IPS-18c (cell line): ENCODE results near the gene KIAA1614.

Experiments
- H3K4me3 ChIP-seq: 2 replicates; pipeline ENCODE4 v1.7.0; 2013; ENCODE audit warnings: low read depth, mild to moderate bottlenecking, low read length, moderate library complexity; ENCODE audit not compliant: insufficient read depth
- H3K9me3 ChIP-seq: one replicate; pipeline ENCODE4 v1.6.1; 2013; ENCODE audit warnings: mild to moderate bottlenecking, low read length, moderate library complexity; ENCODE audit not compliant: control insufficient read depth, insufficient read depth

The KIAA1614 gene

DNA sequence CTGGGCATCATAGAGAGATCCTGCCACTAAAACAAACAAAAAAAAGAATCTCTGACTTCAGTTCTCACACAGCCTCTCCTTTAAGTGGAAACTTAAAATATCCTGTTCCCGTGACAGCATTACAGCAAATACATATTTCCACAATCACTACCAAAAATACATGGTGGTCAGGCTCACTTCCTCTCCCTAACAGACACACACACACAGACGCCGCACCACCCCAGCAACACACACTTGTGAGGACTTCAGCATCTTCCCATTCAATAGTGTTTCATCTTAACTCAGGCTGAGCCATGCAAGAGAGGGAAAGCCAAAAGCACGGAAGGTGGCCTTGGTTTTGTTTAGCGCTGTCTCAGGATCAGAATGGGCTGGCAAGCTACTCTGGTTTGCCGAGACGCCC, 21.9 kb downstream of the KIAA1614 start:
- no peaks in the 10 kb centered on the region for H3K9me3 ChIP-seq
- no peak overlapping the region for H3K4me3 ChIP-seq

DNA sequence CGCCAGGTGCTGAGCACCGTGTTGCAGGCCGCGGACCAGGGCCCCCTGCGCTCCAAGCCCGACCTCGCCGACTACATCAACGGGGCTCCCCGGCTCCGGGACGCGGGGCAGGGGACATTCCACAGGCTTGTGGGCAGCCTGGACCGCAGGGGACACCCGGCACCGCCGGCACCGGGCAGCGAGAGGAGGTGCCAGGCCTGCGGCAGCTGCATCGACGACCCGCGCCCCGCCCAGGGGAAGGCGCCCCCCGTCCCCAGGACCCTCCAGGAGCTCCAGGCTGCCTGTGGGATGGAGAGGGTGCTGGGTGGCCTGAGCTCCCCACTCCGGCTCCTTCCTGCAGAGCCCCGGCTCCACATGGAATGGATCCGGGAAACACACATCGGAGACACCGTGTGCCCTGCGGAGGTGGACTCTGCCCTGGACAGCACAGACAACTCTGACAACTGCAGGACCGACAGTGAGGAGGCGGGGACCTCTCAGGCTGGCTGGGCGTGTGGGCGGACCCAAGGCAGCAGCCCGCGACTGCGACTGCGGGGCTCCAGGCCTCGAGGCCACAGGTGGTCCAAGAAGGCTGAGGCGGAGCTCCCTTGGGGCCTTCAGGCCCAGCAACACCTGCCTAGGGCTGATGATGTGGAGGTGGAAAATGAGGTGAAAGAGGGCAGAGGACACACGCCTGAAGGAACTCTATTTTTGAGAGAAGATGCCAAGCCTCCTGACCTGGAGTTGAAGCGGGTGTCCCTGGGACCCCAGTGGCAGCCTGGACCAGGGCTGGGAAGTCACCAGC, 22.8 kb downstream of the KIAA1614 start:
- Histone ChIP-seq H3K9me3 (no peaks in the 10 kb centered on the region), H3K4me3 (no peak overlapping the region)

DNA sequence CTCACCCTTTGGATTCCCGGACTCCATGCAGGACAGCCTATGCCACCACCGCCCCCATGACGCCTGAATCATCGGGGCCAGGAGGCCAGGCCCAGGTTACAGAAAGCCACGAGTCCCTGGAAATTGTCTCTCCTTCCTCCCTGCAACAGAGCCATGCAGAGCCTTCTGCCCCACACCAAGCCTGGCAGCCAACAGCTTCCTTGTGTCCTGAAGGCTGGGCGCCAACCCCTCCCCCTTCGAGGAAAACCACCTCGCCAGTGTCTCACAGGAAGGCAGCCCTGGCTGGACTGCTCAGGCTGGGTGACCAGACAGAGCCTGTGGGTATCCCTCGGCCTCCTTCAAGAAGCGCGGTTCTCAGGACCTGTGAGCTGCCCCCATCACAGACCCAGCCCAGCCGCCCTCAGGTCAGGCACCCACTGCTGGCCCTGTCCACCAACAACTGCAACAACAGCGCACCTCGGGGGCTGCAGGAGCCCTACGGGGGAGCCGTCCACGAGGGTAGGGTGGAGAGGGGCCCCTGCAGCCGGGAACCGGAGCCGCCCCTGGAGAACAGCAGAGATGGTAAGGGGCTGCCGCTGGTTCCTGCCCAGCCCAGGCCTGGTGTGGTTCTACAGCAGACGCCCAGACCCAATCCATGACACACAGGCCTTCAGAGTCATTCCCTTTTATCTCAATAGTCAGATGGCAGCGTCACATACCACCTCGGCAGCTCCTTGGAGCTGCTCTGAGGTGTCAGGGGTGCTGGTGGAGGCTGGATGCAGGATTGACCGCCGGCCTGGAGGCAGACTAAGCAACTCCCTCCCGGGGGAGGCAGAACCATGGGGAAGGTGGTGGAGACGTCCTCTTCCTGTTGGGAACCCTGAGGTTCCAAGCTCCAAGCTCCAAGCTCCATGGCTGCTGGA, 23.7 kb downstream of the KIAA1614 start:
- no peak overlapping the region for H3K4me3 ChIP-seq
- no peaks in the 10 kb centered on the region for H3K9me3 ChIP-seq

DNA sequence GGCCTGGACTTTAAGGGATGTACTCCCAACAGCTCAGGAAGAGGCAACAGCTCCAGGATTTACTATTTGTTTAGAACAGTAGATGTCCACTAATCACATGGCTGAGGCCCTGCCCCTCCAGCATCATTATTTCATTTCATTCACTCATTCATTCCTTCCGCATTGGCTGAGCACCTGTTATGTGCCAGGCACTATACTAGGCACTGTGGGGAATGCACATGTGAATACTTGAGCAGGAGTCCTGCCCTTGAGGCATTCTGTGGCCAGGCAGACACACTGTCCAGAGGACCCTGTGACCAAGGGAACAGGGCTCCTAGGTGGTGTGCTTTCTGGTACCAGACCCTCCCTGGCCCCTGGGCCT, 24.3 kb downstream of the KIAA1614 start:
- Histone ChIP-seq H3K4me3 (no peak overlapping the region), H3K9me3 (no peaks in the 10 kb centered on the region)

DNA sequence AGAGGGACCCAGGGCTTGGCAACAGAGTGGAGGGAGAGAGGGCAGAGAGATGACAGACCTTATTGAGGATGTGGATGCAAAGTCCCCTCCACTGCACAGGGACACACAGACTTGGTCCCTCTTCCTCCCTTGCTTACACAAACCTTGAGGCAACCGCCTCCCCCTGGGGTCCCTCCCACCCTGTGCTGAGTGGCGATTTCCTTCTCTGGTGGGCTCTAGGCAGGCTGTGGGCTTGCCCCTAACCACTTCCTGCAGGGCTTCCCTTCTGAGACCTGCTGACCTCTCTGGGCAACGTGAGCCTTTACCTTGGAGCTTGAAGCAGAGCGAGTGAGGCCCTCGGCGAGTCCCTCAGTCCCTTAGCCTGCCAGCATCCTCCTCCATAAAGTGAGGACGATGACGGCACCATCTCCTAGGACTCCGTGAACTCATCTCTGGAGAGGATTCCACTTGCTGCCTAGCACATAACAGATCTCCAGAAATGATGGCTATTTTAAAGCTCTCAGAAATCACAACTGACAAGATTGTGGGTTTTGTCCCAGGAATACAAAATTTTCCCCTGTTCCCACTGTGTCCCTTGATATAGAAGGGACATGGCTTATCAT, 25.0 kb downstream of the KIAA1614 start:
- no peaks in the 10 kb centered on the region for H3K9me3 ChIP-seq
- H3K4me3 ChIP-seq, result no peak overlapping the region

DNA sequence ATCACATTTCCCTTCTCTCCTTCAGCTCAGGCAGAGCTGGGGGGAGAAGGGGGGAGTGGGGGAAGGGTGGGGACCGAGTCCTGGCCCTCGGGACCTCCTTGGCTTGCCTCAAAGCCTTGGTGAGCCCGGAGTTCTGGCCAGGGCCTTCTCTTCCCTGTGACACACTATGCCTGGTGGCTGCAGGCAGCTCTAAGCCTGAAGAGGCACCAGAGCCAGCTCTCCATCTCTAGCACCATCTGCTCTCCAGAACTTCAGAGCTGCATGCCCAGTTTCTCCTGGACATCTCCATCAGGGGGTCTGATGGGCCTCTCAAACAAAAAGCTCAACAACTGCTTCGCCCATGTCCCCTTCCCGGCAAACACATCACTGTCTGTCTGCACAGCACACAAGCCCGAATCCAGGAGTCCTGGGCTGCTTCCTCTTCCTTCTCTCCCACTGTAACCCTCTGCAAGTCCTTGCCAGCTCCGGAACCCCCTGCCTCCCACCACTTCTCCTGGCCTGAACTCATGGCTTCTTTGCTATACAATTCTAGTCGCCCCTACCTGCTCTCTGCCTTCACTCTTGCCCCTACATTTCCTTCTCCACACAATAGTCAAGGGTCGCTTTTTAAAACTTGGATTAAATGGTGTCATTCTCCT, 26.5 kb downstream of the KIAA1614 start:
- H3K9me3 ChIP-seq, result no peaks in the 10 kb centered on the region

DNA sequence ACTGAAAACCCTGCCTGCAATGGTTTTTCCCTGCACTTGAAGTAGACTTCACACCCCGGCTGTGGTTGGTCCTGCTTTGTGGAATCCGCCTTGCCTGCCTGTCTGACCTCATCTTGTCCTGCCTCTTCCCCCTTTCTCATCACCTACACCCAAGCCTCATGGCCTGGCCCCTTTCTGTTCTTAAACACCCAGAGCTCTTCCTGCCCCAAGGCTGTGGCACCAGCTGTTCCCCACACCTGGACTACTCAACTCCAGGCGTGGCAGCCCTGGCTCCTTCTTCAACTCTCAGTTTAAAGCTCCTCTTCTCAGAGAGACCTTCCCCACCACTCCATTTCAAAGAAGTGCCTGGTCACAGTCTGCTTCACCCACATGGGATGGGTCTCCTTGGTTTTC, 27.0 kb downstream of the KIAA1614 start:
- Histone ChIP-seq H3K4me3 (no peak overlapping the region), H3K9me3 (no peaks in the 10 kb centered on the region)

More for the DNA sequence above, 26.5 kb downstream of the KIAA1614 start:
- H3K4me3 ChIP-seq, result no peak overlapping the region

DNA sequence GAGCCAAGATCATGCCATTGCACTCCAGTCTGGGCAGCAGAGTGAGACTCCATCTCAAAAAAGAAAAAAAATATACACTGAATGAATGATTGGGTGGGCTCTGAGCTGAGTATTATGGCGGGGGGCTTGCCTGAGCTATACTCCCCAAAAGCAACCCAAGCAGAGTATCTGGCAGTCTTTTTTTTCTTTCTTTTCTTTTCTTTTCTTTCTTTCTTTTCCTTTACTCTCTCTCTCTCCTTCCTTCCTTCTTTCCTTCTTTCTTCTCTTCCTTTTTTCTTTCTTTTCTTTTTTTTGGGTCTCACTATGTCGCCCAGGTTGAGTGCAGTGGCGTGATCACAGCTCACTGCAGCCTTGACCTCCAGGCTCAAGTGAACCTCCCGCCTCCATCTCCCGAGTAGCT, 27.7 kb downstream of the KIAA1614 start:
- H3K4me3 ChIP-seq, result no peak overlapping the region

DNA sequence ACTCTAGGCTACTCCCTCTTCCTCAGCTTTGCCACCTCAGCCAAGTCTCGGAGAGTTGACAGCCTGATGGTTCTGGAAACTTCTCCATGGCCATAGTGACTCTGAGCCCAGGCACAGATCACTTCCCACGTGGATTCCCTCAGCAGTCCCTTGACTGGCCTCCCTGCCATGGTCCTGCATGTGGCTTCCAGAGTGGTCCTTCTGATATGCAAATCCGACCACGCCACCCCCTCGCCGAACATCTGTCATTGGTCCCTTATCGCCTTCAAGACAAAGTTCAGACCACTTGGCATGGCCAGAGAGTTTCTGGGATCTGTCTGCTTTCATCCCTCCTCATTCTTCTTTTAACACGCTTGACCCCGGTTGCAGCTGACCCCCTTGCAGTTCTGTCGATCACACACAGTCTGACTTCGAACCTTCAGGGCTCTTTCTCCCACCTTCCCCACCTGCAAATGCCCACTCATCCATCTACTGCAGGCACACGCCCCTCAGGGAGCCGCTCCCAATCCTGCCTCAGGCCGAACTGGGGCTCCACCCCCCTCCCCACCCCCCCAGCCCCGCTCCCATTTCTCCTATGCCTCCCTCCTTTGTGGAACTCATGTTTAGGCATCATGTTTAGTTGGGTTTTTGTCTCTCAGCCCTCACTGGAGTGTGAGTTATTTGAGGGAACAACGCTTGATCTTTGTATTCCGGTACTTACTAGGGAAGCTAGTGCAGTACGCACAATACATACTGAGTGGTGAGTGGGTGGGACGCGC, 29.0 kb downstream of the KIAA1614 start:
- Histone ChIP-seq H3K9me3 (no peaks in the 10 kb centered on the region), H3K4me3 (no peak overlapping the region)

More for the DNA sequence above, 27.7 kb downstream of the KIAA1614 start:
- no peaks in the 10 kb centered on the region for H3K9me3 ChIP-seq

DNA sequence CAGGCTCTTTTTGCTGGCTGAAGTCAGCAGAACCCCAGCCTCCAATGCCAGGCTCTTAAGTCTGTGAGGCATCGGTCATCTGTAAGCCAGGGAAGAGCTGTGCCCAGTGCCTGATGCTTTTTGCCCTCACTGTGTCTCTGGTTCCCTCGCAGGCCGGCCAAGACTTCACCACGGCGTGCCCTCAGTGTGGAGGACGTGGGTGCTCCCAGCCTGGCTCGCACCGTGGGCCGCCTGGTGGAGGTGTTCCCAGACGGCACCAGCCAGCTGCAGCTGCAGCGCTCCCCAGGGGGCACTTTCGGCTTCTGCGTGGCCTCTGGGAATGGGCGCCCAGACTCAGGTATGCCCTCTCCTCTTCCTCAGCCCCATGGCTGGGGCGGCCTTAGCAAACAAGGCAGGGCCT, 32.5 kb downstream of the KIAA1614 start:
- no peak overlapping the region for H3K4me3 ChIP-seq
- H3K9me3 ChIP-seq, result no peaks in the 10 kb centered on the region

DNA sequence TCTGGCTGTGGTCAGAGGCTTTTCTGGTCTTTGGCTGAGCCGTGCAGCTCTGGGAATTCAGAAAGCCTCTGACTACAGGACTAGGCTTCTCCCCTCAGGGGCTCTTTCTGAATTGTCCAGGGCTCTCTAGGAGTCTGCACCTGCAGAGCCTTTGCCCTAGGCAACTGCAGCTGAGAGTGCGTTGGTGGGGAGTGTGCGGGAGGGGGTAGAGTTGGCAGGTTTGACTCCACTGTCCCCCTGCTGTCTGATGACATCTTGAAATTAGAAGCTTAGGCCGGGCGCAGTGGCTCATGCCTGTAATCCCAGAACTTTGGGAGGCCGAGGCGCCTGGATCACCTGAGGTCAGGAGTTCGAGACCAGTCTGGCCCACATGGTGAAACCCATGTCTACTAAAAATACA, 32.9 kb downstream of the KIAA1614 start:
- Histone ChIP-seq H3K9me3 (no peaks in the 10 kb centered on the region), H3K4me3 (no peak overlapping the region)

DNA sequence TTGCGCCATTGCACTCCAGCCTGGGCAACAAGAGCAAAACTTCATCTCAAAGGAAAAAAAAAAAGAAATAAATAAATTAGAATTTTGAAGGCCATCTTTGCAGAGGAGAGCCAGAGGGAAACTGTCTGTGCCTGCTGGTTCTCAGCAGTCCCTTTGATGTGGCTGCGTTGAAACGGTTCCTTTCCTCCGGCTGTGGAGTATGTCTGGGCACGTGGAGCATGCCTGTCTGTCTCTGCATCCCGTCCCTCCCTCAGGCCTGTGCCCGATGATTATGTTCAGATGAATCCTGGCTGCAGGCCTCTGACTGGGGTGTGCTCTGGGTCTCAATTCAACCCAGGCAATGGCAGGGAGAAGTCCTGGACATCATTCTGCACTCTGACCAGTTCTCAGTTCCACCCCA, 33.4 kb downstream of the KIAA1614 start:
- H3K9me3 ChIP-seq, result no peaks in the 10 kb centered on the region
- H3K4me3 ChIP-seq, result no peak overlapping the region

DNA sequence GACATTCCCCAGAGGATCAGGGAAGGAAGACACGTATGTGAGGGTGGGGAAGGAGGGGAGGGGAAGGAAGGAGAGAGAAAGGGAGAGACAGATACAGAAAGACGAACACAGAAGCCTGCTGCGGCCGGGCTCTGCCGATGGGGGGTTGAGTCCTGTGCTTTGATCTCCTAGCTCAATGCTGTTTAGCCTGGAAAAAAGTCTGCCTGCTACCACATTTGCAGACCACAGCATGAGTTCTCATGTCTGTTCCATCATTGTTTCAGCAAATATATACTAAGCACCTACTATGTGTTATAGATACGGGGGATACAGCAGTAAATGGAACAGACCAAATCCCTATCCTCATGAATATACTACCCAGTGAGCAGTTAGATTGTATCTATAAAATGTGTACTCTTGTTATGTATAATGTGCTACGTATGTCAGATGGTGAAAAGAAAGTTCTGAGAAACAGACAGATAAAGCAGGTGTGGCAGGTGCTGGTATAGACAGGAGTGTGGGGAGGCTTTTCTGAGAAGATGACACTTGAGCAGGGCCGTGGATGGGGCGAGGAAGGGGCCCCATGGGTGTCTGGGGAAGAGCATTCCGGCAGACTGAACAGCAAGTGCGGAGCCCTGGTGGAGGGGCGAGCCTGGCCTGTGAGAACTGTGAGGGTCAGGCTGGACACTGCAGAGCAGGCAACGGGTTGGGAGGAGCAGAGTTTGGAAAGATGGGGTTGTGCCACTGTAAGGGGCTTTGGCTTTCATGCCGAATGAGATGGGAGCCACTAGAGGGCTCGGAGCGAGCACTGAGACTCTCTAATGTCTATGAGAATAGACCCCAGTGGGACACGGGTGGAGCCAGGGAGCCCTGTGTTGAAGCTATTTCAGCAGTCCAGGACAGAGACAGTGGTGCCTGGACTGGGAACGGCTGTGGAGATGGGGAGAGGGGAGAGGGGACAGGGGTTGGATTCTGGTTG, 34.1 kb downstream of the KIAA1614 start:
- no peak overlapping the region for H3K4me3 ChIP-seq
- no peaks in the 10 kb centered on the region for H3K9me3 ChIP-seq

DNA sequence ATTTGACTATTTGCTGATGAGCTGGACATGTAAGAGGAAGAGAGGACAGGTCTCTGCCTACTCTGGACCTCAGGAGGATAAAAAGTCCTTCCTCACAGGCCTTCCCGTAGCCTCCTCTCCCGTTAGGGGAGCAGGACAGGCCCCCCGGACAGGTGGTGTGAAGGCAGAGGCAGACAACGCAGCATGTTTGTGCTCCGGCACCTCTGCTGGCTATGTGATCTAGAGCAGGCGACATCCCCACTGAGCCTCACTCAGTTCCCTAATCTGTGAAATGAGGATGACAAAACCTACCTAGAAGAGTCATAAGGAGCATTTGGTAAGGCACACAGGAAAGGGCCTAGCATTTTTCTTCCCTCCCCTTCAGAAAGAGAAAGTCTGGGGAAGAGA, 34.8 kb downstream of the KIAA1614 start:
- no peaks in the 10 kb centered on the region for H3K9me3 ChIP-seq
- no peak overlapping the region for H3K4me3 ChIP-seq

DNA sequence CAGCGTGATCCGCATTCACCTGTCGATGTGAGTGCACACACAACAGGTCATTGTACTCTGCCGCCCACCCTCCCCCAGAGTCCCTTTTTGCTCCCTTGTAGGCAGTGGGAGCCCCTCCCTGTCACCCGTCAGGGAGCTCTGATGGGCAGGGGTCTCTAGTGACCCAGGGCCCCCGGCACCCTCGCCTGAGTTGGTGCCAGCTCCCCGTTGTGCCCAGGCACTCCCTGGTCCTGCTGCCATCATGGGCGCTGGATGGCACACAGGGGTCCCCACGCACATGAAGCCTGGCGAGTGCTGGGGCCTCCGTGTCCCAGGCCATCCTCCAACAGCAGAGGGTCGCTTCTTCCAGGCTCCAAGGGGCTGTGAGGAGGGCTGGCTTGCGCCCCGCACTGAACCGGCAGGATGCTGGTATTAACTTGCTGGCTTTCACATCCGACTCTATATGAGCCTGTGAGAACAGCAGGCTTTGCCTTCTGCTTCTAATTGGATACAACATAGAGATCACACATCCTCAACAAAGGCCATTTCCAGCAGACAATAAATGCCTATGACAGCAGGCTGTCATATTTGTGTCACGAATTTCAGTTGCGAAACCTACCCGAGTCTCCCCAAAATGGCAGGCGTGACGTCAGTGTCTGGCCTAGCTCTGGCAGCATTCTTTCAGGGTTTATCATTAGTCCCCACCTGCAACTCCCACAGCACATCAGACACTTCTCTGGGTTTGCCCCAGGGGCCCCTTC, 35.4 kb downstream of the KIAA1614 start:
- Histone ChIP-seq H3K4me3 (no peak overlapping the region), H3K9me3 (no peaks in the 10 kb centered on the region)
